Endothelial cell of umbilical vein (primary cell): ENCODE measurements around the gene SMIM41. TPM values are rescaled to one million over a fixed set of nuclear protein-coding genes. Genes with fewer than 3 reads are reported as not detected.

Experiments used
- BruUV-seq: library from RNA; stranded (reverse); fragments of 400-500 nt; replicated peaks from 2 replicates; lab custom pipeline; 2021; lab: Mats Ljungman, UMichigan
- CTCF ChIA-PET: fragments of 300-600, 350-600 bp; sonication (Branson Sonifier 250); formaldehyde crosslinking; loops from one replicate; lab custom pipeline; 2021; ENCODE audit warnings: antibody characterized with exemption, inconsistent platforms; lab: Charles Lee
- POLR2A ChIA-PET: fragments of 300-600, 350-600 bp; sonication (Branson Sonifier 250); formaldehyde crosslinking; loops from one replicate; lab custom pipeline; 2021; ENCODE audit warnings: antibody characterized with exemption, inconsistent platforms; lab: Charles Lee
- DNase-seq: peaks from one replicate; pipeline ENCODE4 v3.0.0-alpha.2; 2011; ENCODE audit warnings: low read depth, low spot score
- FAIRE-seq: peaks from 2 replicates; lab custom pipeline; 2011; peaks lifted over from hg19 to GRCh38; lab: Jason Lieb, UNC
- H2AFZ ChIP-seq: 2 replicates; pipeline ENCODE4 v1.6.0; 2012; ENCODE audit warnings: low read depth, low read length, control low read depth, inconsistent platforms
- H3K27ac ChIP-seq: 2 replicates; pipeline ENCODE4 v1.5.1; 2011; ENCODE audit warnings: low read depth, mild to moderate bottlenecking, control low read depth, low read length, moderate library complexity; ENCODE audit not compliant: insufficient read depth
- H3K27me3 ChIP-seq, 2 experiments: 2 replicates each; pipeline versions ENCODE4 v1.6.0 to v1.6.1; 2011; ENCODE audit warnings: low read length in 2 of 2, mixed read lengths in 1 of 2; ENCODE audit not compliant: control insufficient read depth in 2 of 2, insufficient read depth in 2 of 2
- H3K36me3 ChIP-seq, 2 experiments: 2 replicates in 1 of 2; 3 replicates in 1 of 2; pipeline ENCODE4 v1.5.1; 2011; ENCODE audit warnings: low read length in 2 of 2, mild to moderate bottlenecking in 1 of 2, moderate library complexity in 1 of 2; ENCODE audit not compliant: control insufficient read depth in 2 of 2, insufficient read depth in 2 of 2; ENCODE audit errors: extremely low read depth in 1 of 2
- H3K4me1 ChIP-seq: 3 replicates; pipeline ENCODE4 v1.5.1; 2011; ENCODE audit warnings: mild to moderate bottlenecking, low read length; ENCODE audit not compliant: control insufficient read depth, insufficient read depth; ENCODE audit errors: extremely low read depth
- H3K4me2 ChIP-seq: 2 replicates; pipeline ENCODE4 v1.6.1; 2011; ENCODE audit warnings: low read length, control low read depth, mixed read lengths; ENCODE audit not compliant: insufficient read depth
- H3K4me3 ChIP-seq, 3 experiments: fragments of 200-600 bp in 1 of 3; sonication (generic), shearing (Covaris generic) in 1 of 3; replicated peaks in 1 of 3; 2 replicates each; pipeline ENCODE4 v1.5.1; 2011 to 2016; ENCODE audit warnings: control low read depth in 3 of 3, low read length in 3 of 3, mild to moderate bottlenecking in 2 of 3, inconsistent platforms in 1 of 3, low read depth in 1 of 3, moderate library complexity in 1 of 3; ENCODE audit not compliant: insufficient read depth in 1 of 3
- H3K79me2 ChIP-seq: 2 replicates; pipeline ENCODE4 v1.6.0; 2012; ENCODE audit warnings: low read length, inconsistent platforms; ENCODE audit not compliant: control insufficient read depth, insufficient read depth
- H3K9ac ChIP-seq: replicated peaks from 2 replicates; pipeline ENCODE3; 2011; ENCODE audit warnings: low read length, control low read depth; ENCODE audit not compliant: insufficient read depth; ENCODE audit errors: extremely low read depth
- H3K9me1 ChIP-seq: replicated peaks from 3 replicates; pipeline ENCODE4 v1.6.0; 2011; ENCODE audit warnings: mild to moderate bottlenecking, low read length; ENCODE audit not compliant: control insufficient read depth, insufficient read depth; ENCODE audit errors: extremely low read depth
- H3K9me3 ChIP-seq: replicated peaks from 2 replicates; pipeline ENCODE4 v1.5.1; 2012; ENCODE audit warnings: low read length, inconsistent platforms; ENCODE audit not compliant: control insufficient read depth, insufficient read depth
- H4K20me1 ChIP-seq: replicated peaks from 2 replicates; pipeline ENCODE3; 2011; ENCODE audit warnings: mild to moderate bottlenecking, low read length; ENCODE audit not compliant: control insufficient read depth, insufficient read depth; ENCODE audit errors: extremely low read depth
- EZH2 ChIP-seq: IDR thresholded peaks from 2 replicates; pipeline ENCODE4 v1.6.1; 2012; ENCODE audit warnings: borderline replicate concordance, low read depth, mild to moderate bottlenecking, moderate library complexity, low read length, inconsistent platforms; ENCODE audit not compliant: severe bottlenecking
- FOS ChIP-seq: IDR thresholded peaks from 2 replicates; pipeline ENCODE4 v1.6.1; 2011; ENCODE audit warnings: mild to moderate bottlenecking, low read length, moderate library complexity, borderline replicate concordance; ENCODE audit not compliant: insufficient read depth
- GATA2 ChIP-seq: IDR thresholded peaks from 2 replicates; pipeline ENCODE4 v1.7.0; 2011; ENCODE audit warnings: low read depth, mild to moderate bottlenecking, moderate library complexity, mixed read lengths, low read length; ENCODE audit not compliant: insufficient read length, insufficient read depth
- MYC ChIP-seq: IDR thresholded peaks from one replicate; pipeline ENCODE4 v1.6.1; 2011; ENCODE audit warnings: mild to moderate bottlenecking, low read depth, low read length
- POLR2AphosphoS5 ChIP-seq: IDR thresholded peaks from 2 replicates; pipeline ENCODE4 v1.6.1; 2012; ENCODE audit warnings: low read depth, mild to moderate bottlenecking, control low read depth, low read length, moderate library complexity; ENCODE audit not compliant: insufficient read depth
- dilution Hi-C: fragments of 300-500 bp; cut with MboI; formaldehyde crosslinking; loops from one replicate; pipeline ENCODE4 v1.15.0; 2019; ENCODE audit warnings: low sequenced_read_pairs; ENCODE audit not compliant: extremely low pct_ligation_motif_present
- intact Hi-C: fragments of 100-400 bp; cut with micrococcal nuclease; formaldehyde crosslinking; loops from one replicate; pipeline ENCODE4 v1.10.0; 2022
- polyA plus RNA-seq, 4 experiments: library from polyadenylated mRNA; depleted of rRNA in 3 of 4; stranded (reverse) in 3 of 4; unstranded in 1 of 4; fragments of >200 nt; gene quantifications; 2 replicates each; pipeline versions ENCODE4 v1.2.1 to v1.2.3, GENCODE V29; 2011 to 2012; ENCODE audit warnings: missing spikeins in 1 of 4
- total RNA-seq: library from RNA; stranded (reverse); gene quantifications from 2 replicates; pipeline ENCODE4 v1.2.3, GENCODE V29; 2021
- TF ChIP-seq, protein P1 (sequence below): IDR thresholded peaks from 2 replicates; pipeline ENCODE4 v1.6.1; 2011; ENCODE audit not compliant: insufficient read depth, insufficient read length

SMIM41 gene
- total and polyA plus RNA-seq, 2 donors (not counting 3 experiments of a cell fraction or from before 2014, with no cell fraction given), result not detected

DNA sequence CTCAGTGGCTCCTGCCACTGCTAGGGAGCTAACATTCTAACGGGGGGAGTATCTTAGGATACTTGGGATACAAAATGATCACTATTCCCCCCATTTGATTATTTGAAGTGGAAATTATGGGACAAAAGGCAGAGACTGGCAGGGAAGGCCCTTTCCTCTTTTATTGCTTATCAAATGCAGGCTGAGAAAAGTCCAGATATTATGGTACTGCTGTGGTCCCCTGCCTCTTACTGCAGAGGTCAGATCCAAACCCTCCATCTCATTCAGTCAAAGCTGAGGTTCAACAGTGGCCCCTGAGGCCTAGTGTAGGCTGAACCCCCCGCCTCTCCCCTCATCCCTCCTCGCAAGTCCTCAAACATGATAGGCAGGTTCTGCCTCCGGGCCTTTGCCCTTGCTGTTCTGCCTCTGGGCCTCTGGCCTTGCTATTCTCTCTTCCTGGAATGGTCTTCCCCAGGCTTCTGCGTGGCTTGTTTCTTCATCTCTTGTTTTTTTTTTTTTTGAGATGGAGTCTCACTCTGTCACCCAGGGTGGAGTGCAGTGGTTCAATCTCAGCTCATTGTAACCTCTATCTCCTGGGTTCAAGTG, 78.2 kb downstream of the SMIM41 start:
- intact Hi-C loops (loop anchor here (2.0 to 10.0 kb wide), 3 partner anchors 121 to 827 kb away; no protein-coding TSS in a partner anchor), dilution Hi-C loops (no loop called here)
- Histone ChIP-seq H3K27ac (no peak overlapping the region), H3K36me3 (no peaks in the 10 kb centered on the region), H3K4me3 (no peak overlapping the region), H3K9ac (no peak overlapping the region), H4K20me1 (no peaks in the 10 kb centered on the region), H3K9me1 (no peaks in the 10 kb centered on the region), H3K4me2 (no peak overlapping the region), H2AFZ (no peak overlapping the region), H3K27me3 (no peaks in the 10 kb centered on the region), H3K9me3 (no peaks in the 10 kb centered on the region), H3K4me1 (peaks cover under 1% of the 10 kb centered on the region), H3K79me2 (no peaks in the 10 kb centered on the region)
- no peak for TF ChIP-seq POLR2AphosphoS5
- TF ChIP-seq EZH2, result no peak
- TF ChIP-seq MYC, result no peak
- TF ChIP-seq, protein P1, sequence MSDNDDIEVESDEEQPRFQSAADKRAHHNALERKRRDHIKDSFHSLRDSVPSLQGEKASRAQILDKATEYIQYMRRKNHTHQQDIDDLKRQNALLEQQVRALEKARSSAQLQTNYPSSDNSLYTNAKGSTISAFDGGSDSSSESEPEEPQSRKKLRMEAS, result no peak
- TF ChIP-seq GATA2, result no peak
- TF ChIP-seq FOS, result no peak
- POLR2A ChIA-PET, result no interaction called here
- DNase-seq (no peak), FAIRE-seq (no peak)
- no TSS peak for BruUV-seq
- CTCF ChIA-PET, result interaction anchor here (0.6 to 3.5 kb wide), 13 partner anchors 28 to 835 kb away, joined by 3 to 87 read pairs (median 5); no protein-coding TSS in a partner anchor

Other genes with a start within 250 kb of the SMIM41 start
- gene FIGNL2, start 231.0 kb upstream of the SMIM41 start, total RNA-seq, result 2.4 and 2.5 TPM in 2 replicates
- 1.4 and 1.5 TPM in 2 replicates for gene FIGNL2, start 231.0 kb upstream of the SMIM41 start, polyA plus RNA-seq
- 0.95 and 1.2 TPM in 2 replicates for gene ANKRD33, start 191.6 kb upstream of the SMIM41 start, total RNA-seq
- 0.80 and 0.92 TPM in 2 replicates for gene ANKRD33, start 191.6 kb upstream of the SMIM41 start, polyA plus RNA-seq
- 404 and 427 TPM in 2 replicates for gene ACVRL1, start 172.2 kb upstream of the SMIM41 start, total RNA-seq
- gene ACVRL1, start 172.2 kb upstream of the SMIM41 start, polyA plus RNA-seq, result 355 and 403 TPM in 2 replicates
- gene ACVR1B, start 128.0 kb upstream of the SMIM41 start, total RNA-seq, result 25.4 and 33.7 TPM in 2 replicates
- 25.5 and 29.0 TPM in 2 replicates for gene ACVR1B, start 128.0 kb upstream of the SMIM41 start, polyA plus RNA-seq
- gene TAMALIN, start 72.8 kb upstream of the SMIM41 start, total RNA-seq, result 87.5 and 88.4 TPM in 2 replicates
- 50.0 and 53.3 TPM in 2 replicates for gene TAMALIN, start 72.8 kb upstream of the SMIM41 start, polyA plus RNA-seq
- gene NR4A1, start 28.3 kb upstream of the SMIM41 start, total RNA-seq, result 6.8 and 10.2 TPM in 2 replicates
- 13.4 and 18.2 TPM in 2 replicates for gene NR4A1, start 28.3 kb upstream of the SMIM41 start, polyA plus RNA-seq
- 41.6 and 43.3 TPM in 2 replicates for gene ATG101, start 9.7 kb upstream of the SMIM41 start, total RNA-seq
- gene ATG101, start 9.7 kb upstream of the SMIM41 start, polyA plus RNA-seq, result 67.5 and 78.4 TPM in 2 replicates
- 21.7 and 23.7 TPM in 2 replicates for gene KRT80, start 112.3 kb downstream of the SMIM41 start, total RNA-seq
- gene KRT80, start 112.3 kb downstream of the SMIM41 start, polyA plus RNA-seq, result 12.3 and 13.6 TPM in 2 replicates
- gene KRT7, start 153.5 kb downstream of the SMIM41 start, total RNA-seq, result 293 and 420 TPM in 2 replicates
- 120 and 131 TPM in 2 replicates for gene KRT7, start 153.5 kb downstream of the SMIM41 start, polyA plus RNA-seq
- gene KRT86, start 194.9 kb downstream of the SMIM41 start, total RNA-seq, result not detected in 2 replicates
- gene KRT86, start 194.9 kb downstream of the SMIM41 start, polyA plus RNA-seq, result not detected in 2 replicates
- not detected in 2 replicates for gene KRT81, start 211.8 kb downstream of the SMIM41 start, total RNA-seq
- gene KRT81, start 211.8 kb downstream of the SMIM41 start, polyA plus RNA-seq, result not detected in 2 replicates
- gene KRT83, start 241.7 kb downstream of the SMIM41 start, total RNA-seq, result not detected in 2 replicates
- not detected in 2 replicates for gene KRT83, start 241.7 kb downstream of the SMIM41 start, polyA plus RNA-seq